ENCODE results near the gene IRF9.

DNA sequence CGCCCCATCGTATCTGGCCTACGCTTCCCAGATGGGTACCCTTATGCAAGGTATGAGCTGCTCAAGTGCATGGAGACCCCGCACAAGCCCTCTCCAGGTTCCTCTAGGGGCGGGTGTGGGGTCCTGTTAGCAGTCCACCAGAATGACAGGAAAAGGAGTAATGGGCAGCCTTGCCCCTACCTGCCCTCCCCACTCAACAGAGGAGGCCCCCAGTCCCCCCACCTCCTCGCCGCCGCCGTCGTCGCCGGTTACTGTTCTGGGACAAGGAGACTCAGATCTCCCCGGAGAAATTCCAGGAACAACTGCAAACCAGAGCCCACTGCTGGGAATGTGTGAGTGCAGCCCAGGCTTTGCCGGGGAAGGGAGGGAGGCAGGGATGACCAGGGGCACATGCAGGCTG lies 16.8 kb downstream of the IRF9 start:
- TF ChIP-seq ZNF341 (tag by site-specific recombination; IDR thresholded peaks at IDR 0.05; ENCODE audit: low read depth) (no peak), ZNF335 (tag by site-specific recombination; conservative IDR thresholded peaks at IDR 0.05) (no peak), ZNF660 (tag by site-specific recombination; IDR thresholded peaks at IDR 0.05) (no peak), ZNF391 (tag by site-specific recombination; IDR thresholded peaks at IDR 0.05; ENCODE audit: borderline replicate concordance, low read depth) (no peak), ZNF501 (tag by site-specific recombination; IDR thresholded peaks at IDR 0.05) (no peak), KLF10 (tag by site-specific recombination; IDR thresholded peaks at IDR 0.05) (no peak), ZNF654 (tag by site-specific recombination; IDR thresholded peaks at IDR 0.05; ENCODE audit: low read depth) (no peak), ZNF768 (tag by site-specific recombination; IDR thresholded peaks at IDR 0.05) (no peak), PRDM1 (tag by site-specific recombination; IDR thresholded peaks at IDR 0.05) (no peak)
- TF ChIP-seq, protein P1, sequence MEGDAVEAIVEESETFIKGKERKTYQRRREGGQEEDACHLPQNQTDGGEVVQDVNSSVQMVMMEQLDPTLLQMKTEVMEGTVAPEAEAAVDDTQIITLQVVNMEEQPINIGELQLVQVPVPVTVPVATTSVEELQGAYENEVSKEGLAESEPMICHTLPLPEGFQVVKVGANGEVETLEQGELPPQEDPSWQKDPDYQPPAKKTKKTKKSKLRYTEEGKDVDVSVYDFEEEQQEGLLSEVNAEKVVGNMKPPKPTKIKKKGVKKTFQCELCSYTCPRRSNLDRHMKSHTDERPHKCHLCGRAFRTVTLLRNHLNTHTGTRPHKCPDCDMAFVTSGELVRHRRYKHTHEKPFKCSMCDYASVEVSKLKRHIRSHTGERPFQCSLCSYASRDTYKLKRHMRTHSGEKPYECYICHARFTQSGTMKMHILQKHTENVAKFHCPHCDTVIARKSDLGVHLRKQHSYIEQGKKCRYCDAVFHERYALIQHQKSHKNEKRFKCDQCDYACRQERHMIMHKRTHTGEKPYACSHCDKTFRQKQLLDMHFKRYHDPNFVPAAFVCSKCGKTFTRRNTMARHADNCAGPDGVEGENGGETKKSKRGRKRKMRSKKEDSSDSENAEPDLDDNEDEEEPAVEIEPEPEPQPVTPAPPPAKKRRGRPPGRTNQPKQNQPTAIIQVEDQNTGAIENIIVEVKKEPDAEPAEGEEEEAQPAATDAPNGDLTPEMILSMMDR (tag by site-specific recombination; IDR thresholded peaks at IDR 0.05) = no peak
- TF ChIP-seq, protein P2, sequence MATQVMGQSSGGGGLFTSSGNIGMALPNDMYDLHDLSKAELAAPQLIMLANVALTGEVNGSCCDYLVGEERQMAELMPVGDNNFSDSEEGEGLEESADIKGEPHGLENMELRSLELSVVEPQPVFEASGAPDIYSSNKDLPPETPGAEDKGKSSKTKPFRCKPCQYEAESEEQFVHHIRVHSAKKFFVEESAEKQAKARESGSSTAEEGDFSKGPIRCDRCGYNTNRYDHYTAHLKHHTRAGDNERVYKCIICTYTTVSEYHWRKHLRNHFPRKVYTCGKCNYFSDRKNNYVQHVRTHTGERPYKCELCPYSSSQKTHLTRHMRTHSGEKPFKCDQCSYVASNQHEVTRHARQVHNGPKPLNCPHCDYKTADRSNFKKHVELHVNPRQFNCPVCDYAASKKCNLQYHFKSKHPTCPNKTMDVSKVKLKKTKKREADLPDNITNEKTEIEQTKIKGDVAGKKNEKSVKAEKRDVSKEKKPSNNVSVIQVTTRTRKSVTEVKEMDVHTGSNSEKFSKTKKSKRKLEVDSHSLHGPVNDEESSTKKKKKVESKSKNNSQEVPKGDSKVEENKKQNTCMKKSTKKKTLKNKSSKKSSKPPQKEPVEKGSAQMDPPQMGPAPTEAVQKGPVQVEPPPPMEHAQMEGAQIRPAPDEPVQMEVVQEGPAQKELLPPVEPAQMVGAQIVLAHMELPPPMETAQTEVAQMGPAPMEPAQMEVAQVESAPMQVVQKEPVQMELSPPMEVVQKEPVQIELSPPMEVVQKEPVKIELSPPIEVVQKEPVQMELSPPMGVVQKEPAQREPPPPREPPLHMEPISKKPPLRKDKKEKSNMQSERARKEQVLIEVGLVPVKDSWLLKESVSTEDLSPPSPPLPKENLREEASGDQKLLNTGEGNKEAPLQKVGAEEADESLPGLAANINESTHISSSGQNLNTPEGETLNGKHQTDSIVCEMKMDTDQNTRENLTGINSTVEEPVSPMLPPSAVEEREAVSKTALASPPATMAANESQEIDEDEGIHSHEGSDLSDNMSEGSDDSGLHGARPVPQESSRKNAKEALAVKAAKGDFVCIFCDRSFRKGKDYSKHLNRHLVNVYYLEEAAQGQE (tag by site-specific recombination; IDR thresholded peaks at IDR 0.05) = no peak
- TF ChIP-seq, protein P3, sequence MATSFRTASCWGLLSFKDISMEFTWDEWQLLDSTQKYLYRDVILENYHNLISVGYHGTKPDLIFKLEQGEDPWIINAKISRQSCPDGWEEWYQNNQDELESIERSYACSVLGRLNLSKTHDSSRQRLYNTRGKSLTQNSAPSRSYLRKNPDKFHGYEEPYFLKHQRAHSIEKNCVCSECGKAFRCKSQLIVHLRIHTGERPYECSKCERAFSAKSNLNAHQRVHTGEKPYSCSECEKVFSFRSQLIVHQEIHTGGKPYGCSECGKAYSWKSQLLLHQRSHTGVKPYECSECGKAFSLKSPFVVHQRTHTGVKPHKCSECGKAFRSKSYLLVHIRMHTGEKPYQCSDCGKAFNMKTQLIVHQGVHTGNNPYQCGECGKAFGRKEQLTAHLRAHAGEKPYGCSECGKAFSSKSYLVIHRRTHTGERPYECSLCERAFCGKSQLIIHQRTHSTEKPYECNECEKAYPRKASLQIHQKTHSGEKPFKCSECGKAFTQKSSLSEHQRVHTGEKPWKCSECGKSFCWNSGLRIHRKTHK (tag by site-specific recombination; IDR thresholded peaks at IDR 0.05) = no peak
